Neural cell (in vitro differentiated cells): Measurements from ENCODE around the gene ITK. TPM values are rescaled to one million over a fixed set of nuclear protein-coding genes. Genes with fewer than 3 reads are reported as not detected.
A peak's percentile ranks its signal among the peaks of the same experiment; 100 is the strongest.

ENCODE experiments used
- H2AFZ ChIP-seq: fragments of 200-600, 300-800 bp; sonication (generic), shearing (Covaris generic); 2 replicates; pipeline ENCODE4 v1.6.0; 2014; ENCODE audit warnings: low read depth, mild to moderate bottlenecking, antibody characterized with exemption, low read length, moderate library complexity
- H3F3A ChIP-seq: fragments of 200-600 bp; shearing (Covaris generic); 2 replicates; pipeline ENCODE4 v1.6.1; 2016; ENCODE audit warnings: mild to moderate bottlenecking, moderate library complexity, mixed read lengths, antibody characterized with exemption, low read length; ENCODE audit not compliant: insufficient read depth, poor library complexity, severe bottlenecking
- H3K27ac ChIP-seq: fragments of 200-600, 300-800 bp; sonication (generic), shearing (Covaris generic); 2 replicates; pipeline ENCODE4 v1.5.1; 2014; ENCODE audit warnings: mild to moderate bottlenecking, low read length, moderate library complexity
- H3K27me3 ChIP-seq: fragments of 300-800, 200-600 bp; sonication (generic), shearing (Covaris generic); 2 replicates; pipeline ENCODE4 v1.6.0; 2014; ENCODE audit warnings: mild to moderate bottlenecking, low read depth, low read length, moderate library complexity; ENCODE audit not compliant: insufficient read depth
- H3K36me3 ChIP-seq: fragments of 300-800, 200-600 bp; sonication (generic), shearing (Covaris generic); 2 replicates; pipeline ENCODE4 v1.5.1; 2014; ENCODE audit warnings: mild to moderate bottlenecking, antibody characterized with exemption, low read length, moderate library complexity; ENCODE audit not compliant: insufficient read depth
- H3K4me2 ChIP-seq: fragments of 300-800, 200-600 bp; sonication (generic), shearing (Covaris generic); 2 replicates; pipeline ENCODE4 v1.6.0; 2014; ENCODE audit warnings: mild to moderate bottlenecking, low read length
- H3K4me3 ChIP-seq: fragments of 300-800, 200-600 bp; sonication (generic), shearing (Covaris generic); 2 replicates; pipeline ENCODE4 v1.5.1; 2014; ENCODE audit warnings: mild to moderate bottlenecking, low read length, moderate library complexity
- H3K79me2 ChIP-seq: fragments of 200-600 bp; shearing (Covaris generic); replicated peaks from 2 replicates; pipeline ENCODE4 v1.6.0; 2014; ENCODE audit warnings: mild to moderate bottlenecking, low read length, moderate library complexity; ENCODE audit not compliant: insufficient read depth
- H3K9ac ChIP-seq: fragments of 300-800, 200-600 bp; sonication (generic), shearing (Covaris generic); 2 replicates; pipeline ENCODE4 v1.6.1; 2016; ENCODE audit warnings: mild to moderate bottlenecking, low read length, mixed read lengths
- H3K9me2 ChIP-seq: fragments of 200-600 bp; shearing (Covaris generic); 2 replicates; pipeline ENCODE4 v1.6.1; 2016; ENCODE audit warnings: mild to moderate bottlenecking, low read length, mixed read lengths; ENCODE audit not compliant: insufficient read depth
- H3K9me3 ChIP-seq: fragments of 200-600, 300-800 bp; sonication (generic), shearing (Covaris generic); 2 replicates; pipeline ENCODE4 v1.6.1; 2016; ENCODE audit warnings: mild to moderate bottlenecking, mixed run types, low read length, moderate library complexity, mixed read lengths
- H4K20me1 ChIP-seq: fragments of 200-600 bp; shearing (Covaris generic); 2 replicates; pipeline ENCODE4 v1.6.1; 2016; ENCODE audit warnings: mild to moderate bottlenecking, mixed run types; ENCODE audit not compliant: insufficient read depth
- CTCF ChIP-seq: fragments of 450-650 bp; IDR thresholded peaks from 2 replicates; pipeline ENCODE4 v1.5.1; 2014; ENCODE audit warnings: antibody characterized with exemption, mild to moderate bottlenecking, moderate library complexity; ENCODE audit not compliant: poor library complexity, severe bottlenecking
- EP300 ChIP-seq: fragments of 450-650 bp; conservative IDR thresholded peaks from 2 replicates; pipeline ENCODE4 v1.6.1; 2014; ENCODE audit warnings: antibody characterized with exemption, mild to moderate bottlenecking, moderate library complexity; ENCODE audit not compliant: poor library complexity, severe bottlenecking
- EZH2 ChIP-seq: fragments of 200-600, 300-800 bp; shearing (Covaris generic), sonication (generic); IDR thresholded peaks from 2 replicates; pipeline ENCODE4 v1.6.1; 2014; ENCODE audit warnings: antibody characterized with exemption, low read length, borderline replicate concordance, mild to moderate bottlenecking; ENCODE audit not compliant: insufficient read depth, poor library complexity, severe bottlenecking
- MXI1 ChIP-seq: fragments of 450-650 bp; conservative IDR thresholded peaks from 2 replicates; pipeline ENCODE4 v1.6.1; 2014; ENCODE audit warnings: antibody characterized with exemption, mild to moderate bottlenecking; ENCODE audit not compliant: poor library complexity, severe bottlenecking
- POLR2AphosphoS5 ChIP-seq: IDR thresholded peaks from 2 replicates; pipeline ENCODE4 v1.6.1; 2012
- RAD21 ChIP-seq: fragments of 450-650 bp; conservative IDR thresholded peaks from 2 replicates; pipeline ENCODE4 v1.6.1; 2014; ENCODE audit warnings: antibody characterized with exemption, mild to moderate bottlenecking, moderate library complexity
- SMC3 ChIP-seq: fragments of 450-650 bp; conservative IDR thresholded peaks from 2 replicates; pipeline ENCODE4 v1.6.1; 2014; ENCODE audit warnings: antibody characterized with exemption, mild to moderate bottlenecking, moderate library complexity; ENCODE audit not compliant: poor library complexity
- TAF1 ChIP-seq: IDR thresholded peaks from 2 replicates; pipeline ENCODE4 v1.6.1; 2012; ENCODE audit warnings: low read depth
- polyA plus RNA-seq: library from polyadenylated mRNA; depleted of rRNA; stranded (reverse); fragments of >200 nt; gene quantifications from 2 replicates; pipeline ENCODE4 v1.2.3, GENCODE V29; 2014
- TF ChIP-seq, protein P1 (sequence below): IDR thresholded peaks from 2 replicates; pipeline ENCODE4 v1.6.1; 2012; ENCODE audit warnings: borderline replicate concordance

Gene ITK
- polyA plus RNA-seq, 1 donor from 2014 or later, result not detected

DNA sequence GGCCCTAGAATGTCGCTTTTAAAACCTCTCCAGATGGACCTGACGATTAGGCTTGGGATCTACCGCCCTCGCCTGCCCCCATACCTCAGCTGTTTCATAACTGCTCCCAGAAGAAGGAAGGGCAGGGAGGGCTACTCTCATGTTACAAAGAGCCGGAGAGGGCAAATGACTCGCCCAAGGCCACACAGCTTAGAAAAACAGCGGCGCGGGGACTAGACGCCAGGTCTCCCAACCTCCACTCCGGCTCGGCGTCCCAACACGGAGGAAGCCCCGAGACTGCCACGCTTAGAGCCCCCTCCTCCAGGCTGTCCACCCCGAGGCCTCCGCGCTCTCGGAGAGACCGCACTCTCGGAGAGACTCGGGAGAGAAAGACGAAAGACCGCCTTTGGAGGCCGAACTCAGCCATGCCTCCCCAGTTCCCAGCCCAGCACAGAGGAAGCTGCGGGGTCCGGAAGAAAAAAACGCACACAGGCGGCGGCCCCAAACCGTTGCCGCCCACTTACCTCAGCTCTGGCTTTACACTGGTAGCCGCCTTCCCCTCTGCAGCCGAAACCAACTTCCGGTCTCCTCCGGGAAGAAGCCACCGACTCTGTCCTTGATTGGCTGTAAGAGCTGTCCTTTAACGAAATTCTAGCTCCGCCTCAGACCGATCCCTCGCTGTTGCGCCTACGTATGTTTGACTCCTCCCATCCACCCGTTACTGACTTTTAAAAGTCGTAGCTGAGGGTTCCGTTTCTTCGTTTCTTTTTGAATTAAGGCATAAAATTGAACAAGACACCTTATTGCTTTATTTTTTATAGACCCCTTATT, 38.1 kb upstream of the ITK start, which contains the start of gene MED7:
MED7 (minus strand) TSS at position 549 of the 810 bp plus-strand sequence. CDS start 3,434 bp downstream, outside the sequence.
- peak within 1 kb of the TSS; percentile 94 for H3K4me3 ChIP-seq
- no peaks in the 10 kb centered on the region for H3F3A ChIP-seq
- peak within 1 kb of the TSS; percentile 79 for H3K27ac ChIP-seq

More for the DNA sequence above, 38.1 kb upstream of the ITK start, which contains the start of gene MED7:
- H4K20me1 ChIP-seq, result no peaks in the 10 kb centered on the region
- H3K9me3 ChIP-seq, result no peaks in the 10 kb centered on the region
- H3K9ac ChIP-seq, result peak within 1 kb of the TSS; percentile 85
- H2AFZ ChIP-seq, result peak within 1 kb of the TSS; percentile 95
- no peaks in the 10 kb centered on the region for H3K9me2 ChIP-seq
- TF ChIP-seq RAD21 (no peak), MXI1 (peak; percentile 66), POLR2AphosphoS5 (peak; percentile 86), CTCF (no peak), TAF1 (no peak), SMC3 (no peak), EP300 (no peak), EZH2 (no peak)
- TF ChIP-seq, protein P1, sequence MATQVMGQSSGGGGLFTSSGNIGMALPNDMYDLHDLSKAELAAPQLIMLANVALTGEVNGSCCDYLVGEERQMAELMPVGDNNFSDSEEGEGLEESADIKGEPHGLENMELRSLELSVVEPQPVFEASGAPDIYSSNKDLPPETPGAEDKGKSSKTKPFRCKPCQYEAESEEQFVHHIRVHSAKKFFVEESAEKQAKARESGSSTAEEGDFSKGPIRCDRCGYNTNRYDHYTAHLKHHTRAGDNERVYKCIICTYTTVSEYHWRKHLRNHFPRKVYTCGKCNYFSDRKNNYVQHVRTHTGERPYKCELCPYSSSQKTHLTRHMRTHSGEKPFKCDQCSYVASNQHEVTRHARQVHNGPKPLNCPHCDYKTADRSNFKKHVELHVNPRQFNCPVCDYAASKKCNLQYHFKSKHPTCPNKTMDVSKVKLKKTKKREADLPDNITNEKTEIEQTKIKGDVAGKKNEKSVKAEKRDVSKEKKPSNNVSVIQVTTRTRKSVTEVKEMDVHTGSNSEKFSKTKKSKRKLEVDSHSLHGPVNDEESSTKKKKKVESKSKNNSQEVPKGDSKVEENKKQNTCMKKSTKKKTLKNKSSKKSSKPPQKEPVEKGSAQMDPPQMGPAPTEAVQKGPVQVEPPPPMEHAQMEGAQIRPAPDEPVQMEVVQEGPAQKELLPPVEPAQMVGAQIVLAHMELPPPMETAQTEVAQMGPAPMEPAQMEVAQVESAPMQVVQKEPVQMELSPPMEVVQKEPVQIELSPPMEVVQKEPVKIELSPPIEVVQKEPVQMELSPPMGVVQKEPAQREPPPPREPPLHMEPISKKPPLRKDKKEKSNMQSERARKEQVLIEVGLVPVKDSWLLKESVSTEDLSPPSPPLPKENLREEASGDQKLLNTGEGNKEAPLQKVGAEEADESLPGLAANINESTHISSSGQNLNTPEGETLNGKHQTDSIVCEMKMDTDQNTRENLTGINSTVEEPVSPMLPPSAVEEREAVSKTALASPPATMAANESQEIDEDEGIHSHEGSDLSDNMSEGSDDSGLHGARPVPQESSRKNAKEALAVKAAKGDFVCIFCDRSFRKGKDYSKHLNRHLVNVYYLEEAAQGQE, result peak; percentile 65
- no peaks in the 10 kb centered on the region for H3K27me3 ChIP-seq
- H3K79me2 ChIP-seq, result peaks cover 11% of the 10 kb centered on the region
- H3K36me3 ChIP-seq, result peaks cover 6% of the 10 kb centered on the region
- peak within 1 kb of the TSS; percentile 81 for H3K4me2 ChIP-seq
